ENCODE measurements around the gene CYP2J2. TPM values are rescaled to one million over a fixed set of nuclear protein-coding genes. Genes with fewer than 3 reads are reported as not detected.

CYP2J2 gene, protein sequence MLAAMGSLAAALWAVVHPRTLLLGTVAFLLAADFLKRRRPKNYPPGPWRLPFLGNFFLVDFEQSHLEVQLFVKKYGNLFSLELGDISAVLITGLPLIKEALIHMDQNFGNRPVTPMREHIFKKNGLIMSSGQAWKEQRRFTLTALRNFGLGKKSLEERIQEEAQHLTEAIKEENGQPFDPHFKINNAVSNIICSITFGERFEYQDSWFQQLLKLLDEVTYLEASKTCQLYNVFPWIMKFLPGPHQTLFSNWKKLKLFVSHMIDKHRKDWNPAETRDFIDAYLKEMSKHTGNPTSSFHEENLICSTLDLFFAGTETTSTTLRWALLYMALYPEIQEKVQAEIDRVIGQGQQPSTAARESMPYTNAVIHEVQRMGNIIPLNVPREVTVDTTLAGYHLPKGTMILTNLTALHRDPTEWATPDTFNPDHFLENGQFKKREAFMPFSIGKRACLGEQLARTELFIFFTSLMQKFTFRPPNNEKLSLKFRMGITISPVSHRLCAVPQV
- 1 to 10 TPM in 1 of 2 experiments, under 1 TPM in 1; 0.94 to 1.3 TPM for total RNA-seq

GRCh38 chr1:59926381-59927123 lies at the start of gene CYP2J2:
TSS of gene CYP2J2 (minus strand) at chr1:59926773. CDS start at chr1:59926746, 27 bp downstream.

Other genes starting within 250 kb of the CYP2J2 start
- 10 to 100 TPM; 11.1 to 15.3 TPM for gene HOOK1, start 111.8 kb downstream of the CYP2J2 start, total RNA-seq
- gene C1orf87, start 147.0 kb upstream of the CYP2J2 start, total RNA-seq: not detected

Measured in activated naive CD4-positive, alpha-beta T cell treated with anti-CD3 and anti-CD28 coated beads, Interleukin-2, amount 10 ng/mL, durations not matched to agents 5 hours and 36 hours (primary cell).